Endothelial cell (in vitro differentiated cells): ENCODE results near the gene SPIC. TPM values are rescaled to one million over a fixed set of nuclear protein-coding genes. Genes with fewer than 3 reads are reported as not detected.

Source experiments
- DNase-seq: peaks from one replicate; pipeline ENCODE4 v3.0.0; 2021; ENCODE audit warnings: low spot score
- H3K27ac Mint-ChIP-seq: one replicate; pipeline ENCODE4 v1.8.0; 2021; ENCODE audit warnings: mixed read lengths, inconsistent platforms; ENCODE audit not compliant: unreplicated experiment
- H3K27me3 Mint-ChIP-seq: one replicate; pipeline ENCODE4 v1.8.0; 2021; ENCODE audit warnings: mild to moderate bottlenecking, moderate library complexity, mixed read lengths, inconsistent platforms; ENCODE audit not compliant: unreplicated experiment
- H3K36me3 Mint-ChIP-seq: one replicate; pipeline ENCODE4 v1.8.0; 2021; ENCODE audit warnings: mild to moderate bottlenecking, low read depth, mixed read lengths, inconsistent platforms; ENCODE audit not compliant: unreplicated experiment
- H3K4me1 Mint-ChIP-seq: one replicate; pipeline ENCODE4 v1.8.0; 2021; ENCODE audit warnings: mild to moderate bottlenecking, mixed read lengths, inconsistent platforms; ENCODE audit not compliant: unreplicated experiment
- H3K4me3 Mint-ChIP-seq: one replicate; pipeline ENCODE4 v1.8.0; 2021; ENCODE audit warnings: mild to moderate bottlenecking, mixed read lengths, inconsistent platforms; ENCODE audit not compliant: unreplicated experiment
- H3K9me3 Mint-ChIP-seq: one replicate; pipeline ENCODE4 v1.8.0; 2021; ENCODE audit warnings: mixed read lengths, inconsistent platforms; ENCODE audit not compliant: unreplicated experiment
- total RNA-seq: library from RNA; stranded (reverse); fragmentation: NEBNext Ultra II Directional; extraction: Animal tissue kit (Norgen Biotek cat#: 25700); gene quantifications from one replicate; pipeline ENCODE4 v1.2.1, GENCODE V29; 2021; ENCODE audit not compliant: unreplicated experiment
- TF ChIP-seq, protein P1 (sequence below): fragments of 200-600 bp; sonication (generic); IDR thresholded peaks from one replicate; pipeline ENCODE4 v1.5.0; 2021; ENCODE audit warnings: antibody characterized with exemption; ENCODE audit not compliant: unreplicated experiment

The SPIC gene
- total RNA-seq, 1 donor from 2014 or later: not detected

DNA sequence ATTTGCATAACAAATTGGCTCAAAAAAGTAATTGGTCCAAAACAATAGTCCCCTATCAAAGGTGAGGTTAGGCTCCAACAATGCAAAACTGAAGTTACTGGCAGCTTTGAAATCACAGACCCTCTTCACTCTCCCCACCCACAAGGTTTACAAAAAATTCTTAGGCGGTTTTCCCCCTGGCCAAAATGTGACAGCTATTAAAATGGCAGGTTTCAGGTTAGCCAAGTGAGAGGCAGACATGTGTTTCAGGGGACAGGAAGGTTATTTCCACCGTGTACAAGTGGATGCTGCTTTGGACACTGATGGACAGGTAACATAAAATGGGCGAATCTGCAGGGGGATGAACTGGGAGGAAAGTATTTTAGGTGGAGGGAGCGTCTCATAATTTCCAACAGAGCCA lies 888 bp upstream of the SPIC start:
- H3K27ac Mint-ChIP-seq: no peak overlapping the region
- TF ChIP-seq, protein P1, sequence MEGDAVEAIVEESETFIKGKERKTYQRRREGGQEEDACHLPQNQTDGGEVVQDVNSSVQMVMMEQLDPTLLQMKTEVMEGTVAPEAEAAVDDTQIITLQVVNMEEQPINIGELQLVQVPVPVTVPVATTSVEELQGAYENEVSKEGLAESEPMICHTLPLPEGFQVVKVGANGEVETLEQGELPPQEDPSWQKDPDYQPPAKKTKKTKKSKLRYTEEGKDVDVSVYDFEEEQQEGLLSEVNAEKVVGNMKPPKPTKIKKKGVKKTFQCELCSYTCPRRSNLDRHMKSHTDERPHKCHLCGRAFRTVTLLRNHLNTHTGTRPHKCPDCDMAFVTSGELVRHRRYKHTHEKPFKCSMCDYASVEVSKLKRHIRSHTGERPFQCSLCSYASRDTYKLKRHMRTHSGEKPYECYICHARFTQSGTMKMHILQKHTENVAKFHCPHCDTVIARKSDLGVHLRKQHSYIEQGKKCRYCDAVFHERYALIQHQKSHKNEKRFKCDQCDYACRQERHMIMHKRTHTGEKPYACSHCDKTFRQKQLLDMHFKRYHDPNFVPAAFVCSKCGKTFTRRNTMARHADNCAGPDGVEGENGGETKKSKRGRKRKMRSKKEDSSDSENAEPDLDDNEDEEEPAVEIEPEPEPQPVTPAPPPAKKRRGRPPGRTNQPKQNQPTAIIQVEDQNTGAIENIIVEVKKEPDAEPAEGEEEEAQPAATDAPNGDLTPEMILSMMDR: no peak
- H3K36me3 Mint-ChIP-seq: no peaks in the 10 kb centered on the region

DNA sequence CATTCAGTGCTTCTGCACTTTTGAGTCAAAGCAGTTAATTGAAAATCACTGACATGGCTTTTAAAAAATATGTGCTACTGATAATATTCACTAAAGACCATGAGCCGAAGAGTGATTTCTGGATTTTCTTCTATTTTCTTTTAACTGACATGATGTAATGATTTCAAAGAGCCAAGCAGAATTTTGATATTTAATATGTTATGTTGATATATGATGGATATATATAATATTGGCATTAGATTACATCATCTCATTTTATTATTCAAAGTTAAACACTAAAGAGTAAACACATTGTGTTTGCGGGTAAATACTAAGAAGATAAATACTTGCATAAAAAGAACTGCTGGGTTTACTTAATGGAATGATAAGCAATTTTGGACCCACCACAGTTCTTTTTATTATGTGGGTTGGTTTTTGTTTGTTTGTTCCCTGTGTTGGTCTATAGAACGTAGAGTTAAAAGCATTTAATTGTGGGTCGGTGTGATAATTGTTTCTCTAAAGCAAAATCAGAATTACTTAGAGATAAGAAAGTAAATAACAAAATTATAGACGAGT lies 692 bp downstream of the SPIC start:
- Mint-ChIP-seq H3K36me3 (no peaks in the 10 kb centered on the region), H3K27ac (no peak overlapping the region), H3K4me1 (no peaks in the 10 kb centered on the region), H3K4me3 (no peak overlapping the region), H3K9me3 (no peaks in the 10 kb centered on the region), H3K27me3 (no peaks in the 10 kb centered on the region)
- DNase-seq: no peak
- TF ChIP-seq, protein P1: no peak

More for the DNA sequence above, 888 bp upstream of the SPIC start:
- no peaks in the 10 kb centered on the region for H3K4me1 Mint-ChIP-seq
- H3K27me3 Mint-ChIP-seq: no peaks in the 10 kb centered on the region
- DNase-seq: no peak
- H3K9me3 Mint-ChIP-seq: no peaks in the 10 kb centered on the region
- no peak overlapping the region for H3K4me3 Mint-ChIP-seq

DNA sequence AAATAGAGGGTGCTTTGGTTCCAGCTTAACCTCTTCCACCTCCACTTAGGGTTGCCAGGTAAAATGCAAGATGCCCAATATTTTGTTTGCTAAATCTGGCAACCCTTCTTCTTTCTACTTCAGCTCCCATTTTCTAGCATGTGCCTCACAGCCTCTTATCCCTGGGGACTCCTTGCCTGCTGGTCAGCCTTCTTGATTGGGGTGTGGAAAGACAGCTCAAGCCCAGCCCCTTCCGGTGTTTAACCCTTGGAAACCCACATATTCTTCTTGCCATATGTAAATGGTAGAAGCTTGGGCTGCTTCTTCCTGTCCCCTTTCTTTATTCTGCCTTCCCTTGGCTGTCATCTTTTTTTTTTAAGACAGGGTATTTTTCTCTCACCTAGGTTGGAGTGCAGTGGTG lies 5.7 kb downstream of the SPIC start:
- DNase-seq: no peak
- no peaks in the 10 kb centered on the region for H3K9me3 Mint-ChIP-seq

DNA sequence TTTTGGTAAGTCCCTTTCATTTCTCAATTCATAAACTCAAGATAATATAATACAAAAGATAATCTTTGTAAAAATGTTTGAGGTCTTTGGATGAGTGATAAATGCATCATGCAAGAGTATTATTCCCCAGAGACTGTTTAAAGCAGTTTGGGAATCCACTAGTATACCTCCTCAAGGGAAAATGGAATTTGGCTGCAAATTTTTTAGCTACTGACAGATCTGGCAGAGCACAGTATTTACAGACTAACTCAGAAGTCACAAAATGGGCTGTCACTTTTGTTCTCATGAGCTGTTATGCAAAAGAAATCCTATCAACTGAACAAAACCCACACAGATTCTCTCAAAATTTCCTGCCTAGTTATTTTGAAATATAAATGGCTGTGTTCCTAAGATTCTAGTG lies 9.9 kb downstream of the SPIC start:
- Mint-ChIP-seq H3K27me3 (no peaks in the 10 kb centered on the region), H3K4me1 (no peaks in the 10 kb centered on the region), H3K36me3 (no peaks in the 10 kb centered on the region), H3K9me3 (no peaks in the 10 kb centered on the region), H3K27ac (no peak overlapping the region), H3K4me3 (no peak overlapping the region)
- TF ChIP-seq, protein P1: no peak
- no peak for DNase-seq

More for the DNA sequence above, 5.7 kb downstream of the SPIC start:
- H3K4me1 Mint-ChIP-seq: no peaks in the 10 kb centered on the region
- no peaks in the 10 kb centered on the region for H3K27me3 Mint-ChIP-seq
- H3K36me3 Mint-ChIP-seq: no peaks in the 10 kb centered on the region
- H3K4me3 Mint-ChIP-seq: no peak overlapping the region
- TF ChIP-seq, protein P1: no peak
- H3K27ac Mint-ChIP-seq: no peak overlapping the region

DNA sequence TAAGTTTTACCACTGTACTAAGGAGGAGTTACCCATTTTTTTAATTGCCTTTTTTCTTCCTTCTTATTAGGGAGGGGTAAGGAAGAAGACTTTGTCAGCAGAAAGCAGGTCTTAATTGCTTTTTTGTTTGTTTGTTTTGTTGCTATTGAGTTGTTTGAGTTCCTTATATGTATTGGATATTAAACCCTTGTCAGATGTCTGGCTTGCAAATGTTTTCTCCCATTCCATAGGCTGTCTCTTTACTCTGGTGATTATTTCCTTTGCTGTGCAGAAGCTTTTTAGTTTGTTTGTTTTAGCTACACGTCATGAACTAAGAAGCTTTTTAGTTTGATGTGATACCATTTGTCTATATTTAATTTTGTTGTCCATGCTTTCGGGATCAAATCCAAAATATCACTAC lies 13.3 kb downstream of the SPIC start:
- H3K36me3 Mint-ChIP-seq: no peaks in the 10 kb centered on the region
- H3K27ac Mint-ChIP-seq: no peak overlapping the region
- H3K4me3 Mint-ChIP-seq: no peak overlapping the region
- no peaks in the 10 kb centered on the region for H3K4me1 Mint-ChIP-seq
- no peaks in the 10 kb centered on the region for H3K9me3 Mint-ChIP-seq
- DNase-seq: no peak
- TF ChIP-seq, protein P1: no peak
- H3K27me3 Mint-ChIP-seq: peaks cover 4% of the 10 kb centered on the region
